ENCODE data around the gene SDK2. TPM values are rescaled to one million over a fixed set of nuclear protein-coding genes. Genes with fewer than 3 reads are reported as not detected.

SDK2 gene
- total RNA-seq, 2 donors from 2014 or later = 1.4 TPM

- ATAC-seq = no peak
Observed at GRCh38 chr17:73369111-73369521, 275.1 kb downstream of the SDK2 start.

GRCh38 chr17:73368085-73368631 lies 276.1 kb downstream of the SDK2 start:
- Mint-ChIP-seq H3K27me3 (peaks cover 41% of the 10 kb centered on the region), H3K27ac (no peak overlapping the region), H3K4me1 (no peaks in the 10 kb centered on the region), H3K36me3 (ENCODE audit: low read depth) (peaks cover 5% of the 10 kb centered on the region), H3K4me3 (no peak overlapping the region)
- H3K9me3 ChIP-seq (ENCODE audit: control insufficient read depth, low read length, poor library complexity, severe bottlenecking) = no peaks in the 10 kb centered on the region
- DNase-seq (no peak), ATAC-seq (no peak)

More at GRCh38 chr17:73369111-73369521, 275.1 kb downstream of the SDK2 start:
- no peak overlapping the region for H3K27ac Mint-ChIP-seq
- H3K4me1 Mint-ChIP-seq = no peaks in the 10 kb centered on the region
- DNase-seq = no peak
- no peaks in the 10 kb centered on the region for H3K9me3 ChIP-seq (ENCODE audit: control insufficient read depth, low read length, poor library complexity, severe bottlenecking)
- peaks cover 5% of the 10 kb centered on the region for H3K36me3 Mint-ChIP-seq (ENCODE audit: low read depth)
- peaks cover 45% of the 10 kb centered on the region for H3K27me3 Mint-ChIP-seq
- no peak overlapping the region for H3K4me3 Mint-ChIP-seq

- H3K36me3 Mint-ChIP-seq (ENCODE audit: low read depth) = peaks cover under 1% of the 10 kb centered on the region
- H3K4me3 Mint-ChIP-seq = no peak overlapping the region
- peaks cover 20% of the 10 kb centered on the region for H3K27me3 Mint-ChIP-seq
- DNase-seq = no peak
- H3K9me3 ChIP-seq (ENCODE audit: control insufficient read depth, low read length, poor library complexity, severe bottlenecking) = no peaks in the 10 kb centered on the region
- no peak for ATAC-seq
- no peak overlapping the region for H3K27ac Mint-ChIP-seq
- H3K4me1 Mint-ChIP-seq = no peaks in the 10 kb centered on the region
Observed at GRCh38 chr17:73365906-73366623, 278.2 kb downstream of the SDK2 start.

- no peaks in the 10 kb centered on the region for H3K36me3 Mint-ChIP-seq (ENCODE audit: low read depth)
- DNase-seq (no peak), ATAC-seq (no peak)
- peaks cover 17% of the 10 kb centered on the region for H3K27me3 Mint-ChIP-seq
- H3K9me3 ChIP-seq (ENCODE audit: control insufficient read depth, low read length, poor library complexity, severe bottlenecking) = no peaks in the 10 kb centered on the region
- no peak overlapping the region for H3K27ac Mint-ChIP-seq
- no peak overlapping the region for H3K4me3 Mint-ChIP-seq
- no peaks in the 10 kb centered on the region for H3K4me1 Mint-ChIP-seq
Observed at GRCh38 chr17:73365301-73365874, 278.9 kb downstream of the SDK2 start.

GRCh38 chr17:73364155-73364522 lies 280.1 kb downstream of the SDK2 start:
- DNase-seq (no peak), ATAC-seq (no peak)
- H3K4me3 Mint-ChIP-seq = no peak overlapping the region
- H3K4me1 Mint-ChIP-seq = no peaks in the 10 kb centered on the region
- no peak overlapping the region for H3K27ac Mint-ChIP-seq
- H3K27me3 Mint-ChIP-seq = peaks cover 17% of the 10 kb centered on the region
- no peaks in the 10 kb centered on the region for H3K36me3 Mint-ChIP-seq (ENCODE audit: low read depth)
- H3K9me3 ChIP-seq (ENCODE audit: control insufficient read depth, low read length, poor library complexity, severe bottlenecking) = no peaks in the 10 kb centered on the region

- Mint-ChIP-seq H3K27ac (no peak overlapping the region), H3K4me1 (no peaks in the 10 kb centered on the region), H3K4me3 (no peak overlapping the region), H3K36me3 (ENCODE audit: low read depth) (no peaks in the 10 kb centered on the region), H3K27me3 (peaks cover 17% of the 10 kb centered on the region)
- no peaks in the 10 kb centered on the region for H3K9me3 ChIP-seq (ENCODE audit: control insufficient read depth, low read length, poor library complexity, severe bottlenecking)
- DNase-seq (no peak), ATAC-seq (no peak)
Observed at GRCh38 chr17:73363442-73364154, 280.6 kb downstream of the SDK2 start.

- Mint-ChIP-seq H3K36me3 (ENCODE audit: low read depth) (no peaks in the 10 kb centered on the region), H3K4me3 (no peak overlapping the region), H3K27me3 (peaks cover 15% of the 10 kb centered on the region), H3K4me1 (no peaks in the 10 kb centered on the region), H3K27ac (no peak overlapping the region)
- no peaks in the 10 kb centered on the region for H3K9me3 ChIP-seq (ENCODE audit: control insufficient read depth, low read length, poor library complexity, severe bottlenecking)
- ATAC-seq (no peak), DNase-seq (no peak)
Observed at GRCh38 chr17:73362697-73363096, 281.5 kb downstream of the SDK2 start.

GRCh38 chr17:73360961-73361761 lies 283.1 kb downstream of the SDK2 start:
- Mint-ChIP-seq H3K27me3 (peaks cover 10% of the 10 kb centered on the region), H3K4me1 (no peaks in the 10 kb centered on the region), H3K36me3 (ENCODE audit: low read depth) (no peaks in the 10 kb centered on the region), H3K4me3 (no peak overlapping the region), H3K27ac (no peak overlapping the region)
- H3K9me3 ChIP-seq (ENCODE audit: control insufficient read depth, low read length, poor library complexity, severe bottlenecking) = no peaks in the 10 kb centered on the region
- no peak for DNase-seq
- no peak for ATAC-seq

GRCh38 chr17:73359987-73360410 lies 284.2 kb downstream of the SDK2 start:
- H3K4me1 Mint-ChIP-seq = no peaks in the 10 kb centered on the region
- ATAC-seq (no peak), DNase-seq (no peak)
- H3K4me3 Mint-ChIP-seq = no peak overlapping the region
- H3K27ac Mint-ChIP-seq = no peak overlapping the region
- no peaks in the 10 kb centered on the region for H3K36me3 Mint-ChIP-seq (ENCODE audit: low read depth)
- H3K27me3 Mint-ChIP-seq = peaks cover 2% of the 10 kb centered on the region
- H3K9me3 ChIP-seq (ENCODE audit: control insufficient read depth, low read length, poor library complexity, severe bottlenecking) = no peaks in the 10 kb centered on the region

GRCh38 chr17:73359352-73359751 lies 284.9 kb downstream of the SDK2 start:
- Mint-ChIP-seq H3K4me3 (no peak overlapping the region), H3K36me3 (ENCODE audit: low read depth) (no peaks in the 10 kb centered on the region), H3K27me3 (no peaks in the 10 kb centered on the region), H3K4me1 (no peaks in the 10 kb centered on the region), H3K27ac (no peak overlapping the region)
- DNase-seq = no peak
- H3K9me3 ChIP-seq (ENCODE audit: control insufficient read depth, low read length, poor library complexity, severe bottlenecking) = no peaks in the 10 kb centered on the region
- no peak for ATAC-seq

- Mint-ChIP-seq H3K4me3 (no peak overlapping the region), H3K27ac (no peak overlapping the region), H3K36me3 (ENCODE audit: low read depth) (no peaks in the 10 kb centered on the region), H3K27me3 (no peaks in the 10 kb centered on the region), H3K4me1 (no peaks in the 10 kb centered on the region)
- H3K9me3 ChIP-seq (ENCODE audit: control insufficient read depth, low read length, poor library complexity, severe bottlenecking) = no peaks in the 10 kb centered on the region
- no peak for ATAC-seq
- no peak for DNase-seq
Observed at GRCh38 chr17:73358668-73359067, 285.6 kb downstream of the SDK2 start.

- Mint-ChIP-seq H3K27me3 (no peaks in the 10 kb centered on the region), H3K27ac (no peak overlapping the region), H3K4me3 (no peak overlapping the region), H3K36me3 (ENCODE audit: low read depth) (no peaks in the 10 kb centered on the region), H3K4me1 (no peaks in the 10 kb centered on the region)
- ATAC-seq = no peak
- DNase-seq = no peak
- H3K9me3 ChIP-seq (ENCODE audit: control insufficient read depth, low read length, poor library complexity, severe bottlenecking) = no peaks in the 10 kb centered on the region
Observed at GRCh38 chr17:73357981-73358380, 286.3 kb downstream of the SDK2 start.

GRCh38 chr17:73357318-73357717 lies 286.9 kb downstream of the SDK2 start:
- Mint-ChIP-seq H3K27me3 (no peaks in the 10 kb centered on the region), H3K27ac (no peak overlapping the region), H3K4me3 (no peak overlapping the region), H3K36me3 (ENCODE audit: low read depth) (no peaks in the 10 kb centered on the region), H3K4me1 (no peaks in the 10 kb centered on the region)
- no peaks in the 10 kb centered on the region for H3K9me3 ChIP-seq (ENCODE audit: control insufficient read depth, low read length, poor library complexity, severe bottlenecking)
- ATAC-seq (no peak), DNase-seq (no peak)
